GM19035 (cell line): ENCODE measurements around the gene ZNF831.

Experiments
- ATAC-seq: cut with Tn5 transposase; IDR thresholded peaks from one replicate; pipeline ENCODE4 v1.9.1; 2021; ENCODE audit not compliant: unreplicated experiment

ZNF831 gene

DNA sequence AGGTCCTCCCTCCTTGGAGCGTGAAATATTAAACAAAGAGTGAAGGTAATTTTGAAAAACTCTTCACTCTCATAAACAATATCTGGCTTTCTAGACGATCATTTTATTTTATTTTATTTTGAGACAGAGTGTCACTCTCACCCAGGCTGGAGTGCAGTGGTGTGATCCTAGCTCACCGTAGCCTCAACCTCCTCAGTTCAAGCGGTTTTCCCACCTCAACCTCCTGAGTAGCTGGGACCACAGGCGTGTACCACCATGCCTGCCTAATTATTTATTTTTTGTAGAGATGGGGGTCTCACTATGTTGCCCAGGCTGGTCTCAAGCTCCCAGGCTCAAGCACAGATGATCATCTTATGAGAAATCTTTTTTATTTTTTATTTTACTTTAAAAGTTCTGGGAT is 16.4 kb downstream of the ZNF831 start:
- ATAC-seq = no peak

DNA sequence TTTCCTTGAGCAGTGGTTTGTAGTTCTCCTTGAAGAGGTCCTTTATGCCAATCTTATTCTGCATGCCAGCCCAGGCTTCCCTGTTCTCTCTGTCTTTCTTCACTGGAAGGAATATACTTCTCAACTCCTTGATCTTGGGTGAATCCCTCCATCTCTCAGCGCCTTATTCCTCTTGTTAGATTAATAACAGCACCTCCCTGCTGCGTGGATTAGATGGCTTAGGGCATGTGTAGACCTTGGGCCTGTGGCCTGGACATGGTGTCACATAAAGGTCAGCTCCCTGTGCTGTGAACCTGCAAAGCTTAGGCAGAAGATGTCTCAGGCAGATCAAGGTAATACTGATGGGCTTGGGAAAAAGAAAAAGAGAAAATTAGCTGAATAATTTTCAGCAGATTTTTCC is 18.3 kb downstream of the ZNF831 start:
- ATAC-seq = no peak

DNA sequence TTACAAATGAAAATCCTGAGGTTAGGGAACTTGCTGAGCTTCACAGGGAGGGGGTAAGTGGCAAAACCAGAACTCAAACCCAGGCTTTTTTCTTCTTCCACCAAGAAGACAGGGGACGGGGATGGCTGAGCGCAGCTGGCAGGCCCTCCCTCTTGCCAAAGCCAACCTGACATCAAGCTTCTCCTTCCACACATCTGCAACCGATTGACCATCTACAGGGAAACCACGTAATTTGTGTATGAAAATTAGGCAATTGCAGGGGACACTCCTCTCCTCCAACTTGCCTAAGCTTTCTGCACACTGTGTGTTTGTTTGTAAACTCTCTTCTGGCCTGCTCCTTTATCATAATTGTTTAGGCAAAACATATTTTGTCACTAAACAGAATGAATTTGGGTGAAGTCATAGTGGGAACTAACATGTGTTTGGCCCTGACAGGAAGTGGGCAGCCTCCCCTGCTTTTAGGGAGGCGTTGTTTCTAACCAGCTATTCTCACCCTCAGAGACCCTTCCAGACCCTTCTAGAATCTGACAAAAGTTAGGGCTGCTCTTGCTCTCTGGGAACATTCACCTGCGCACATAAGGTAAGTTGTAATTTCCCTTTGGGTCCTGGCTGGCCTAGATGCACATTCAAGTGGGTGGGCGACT is 18.9 kb downstream of the ZNF831 start:
- ATAC-seq = no peak

- no peak for ATAC-seq
Measured at GRCh38 chr20:59183751-59184150, 20.1 kb downstream of the ZNF831 start.

DNA sequence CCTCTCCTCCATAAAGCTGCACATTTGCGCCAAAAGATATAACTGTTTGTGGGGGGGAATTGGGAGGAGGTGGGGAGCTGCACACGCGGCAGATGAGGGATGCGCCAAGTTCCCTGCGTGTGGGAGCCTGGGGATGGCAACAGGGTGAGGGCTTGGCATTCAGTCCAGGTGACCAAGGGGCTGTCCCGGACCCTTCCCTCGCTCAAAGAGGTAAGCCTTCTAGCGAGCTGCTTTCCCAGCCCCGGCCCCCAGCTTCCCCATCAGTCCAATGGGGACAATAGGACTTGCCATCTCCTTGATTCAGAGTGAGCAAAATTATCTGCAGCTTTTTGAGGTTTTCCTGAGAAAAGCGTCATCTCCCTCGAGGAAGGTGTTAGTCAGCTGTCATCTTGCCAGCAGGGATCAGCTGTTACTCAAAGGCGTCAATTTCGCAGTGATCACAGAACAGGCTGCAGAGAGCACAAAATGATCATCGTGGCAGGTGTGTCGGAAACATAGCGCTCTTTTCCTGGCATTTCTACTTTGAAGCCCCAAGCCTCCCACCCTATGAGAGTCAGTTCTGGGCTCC is 21.3 kb downstream of the ZNF831 start:
- no peak for ATAC-seq

- ATAC-seq = no peak
Measured at GRCh38 chr20:59185809-59186208, 22.2 kb downstream of the ZNF831 start.

DNA sequence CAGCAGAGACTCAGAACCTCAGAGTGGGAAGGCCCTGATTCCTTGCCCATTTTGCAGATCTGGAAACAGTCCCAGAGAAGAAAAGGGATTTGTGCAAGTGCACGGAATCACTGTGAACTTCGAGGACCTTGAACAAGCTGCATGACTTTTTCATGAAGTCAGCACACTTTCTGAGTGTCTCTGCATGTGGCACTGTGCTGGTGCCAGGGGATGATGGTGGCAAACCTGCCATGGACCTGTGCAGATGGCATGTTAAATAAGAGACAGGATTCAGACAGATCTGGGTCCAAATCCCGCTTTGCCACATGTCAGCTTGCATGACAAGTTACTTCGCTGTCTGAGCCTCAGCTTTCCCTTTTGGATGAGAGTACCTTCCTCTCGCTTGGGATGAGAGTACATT is 26.8 kb downstream of the ZNF831 start:
- ATAC-seq = no peak

GRCh38 chr20:59191036-59191755 is 27.6 kb downstream of the ZNF831 start:
- ATAC-seq = no peak

GRCh38 chr20:59191756-59192532 is 28.3 kb downstream of the ZNF831 start:
- no peak for ATAC-seq

GRCh38 chr20:59192533-59192896 is 28.9 kb downstream of the ZNF831 start:
- no peak for ATAC-seq

GRCh38 chr20:59193325-59193724 is 29.7 kb downstream of the ZNF831 start:
- ATAC-seq = no peak

GRCh38 chr20:59194023-59194935 is 30.7 kb downstream of the ZNF831 start:
- no peak for ATAC-seq

GRCh38 chr20:59195316-59195993 is 31.8 kb downstream of the ZNF831 start:
- ATAC-seq = no peak

- no peak for ATAC-seq
Measured at GRCh38 chr20:59204165-59204894, 40.7 kb downstream of the ZNF831 start.

DNA sequence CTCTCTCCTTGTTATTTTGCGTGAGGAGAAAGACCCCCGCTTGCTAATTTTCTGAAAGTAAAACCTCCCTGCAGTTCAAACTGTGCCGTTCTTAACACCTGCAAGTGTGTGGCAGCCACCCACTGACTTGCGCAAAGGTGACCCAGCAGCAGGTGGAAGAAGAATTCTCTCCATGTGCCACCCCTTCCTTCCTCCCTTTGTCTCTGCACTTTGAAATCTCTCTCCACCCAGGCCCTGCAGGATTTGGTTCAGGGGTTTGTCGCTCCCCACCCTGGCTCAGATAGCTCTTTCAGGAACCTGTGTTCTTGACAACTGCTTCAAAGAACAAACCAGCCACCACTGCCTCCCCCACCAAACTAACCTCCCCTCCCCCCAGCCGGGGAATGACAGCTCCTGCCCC is 41.4 kb downstream of the ZNF831 start:
- no peak for ATAC-seq

DNA sequence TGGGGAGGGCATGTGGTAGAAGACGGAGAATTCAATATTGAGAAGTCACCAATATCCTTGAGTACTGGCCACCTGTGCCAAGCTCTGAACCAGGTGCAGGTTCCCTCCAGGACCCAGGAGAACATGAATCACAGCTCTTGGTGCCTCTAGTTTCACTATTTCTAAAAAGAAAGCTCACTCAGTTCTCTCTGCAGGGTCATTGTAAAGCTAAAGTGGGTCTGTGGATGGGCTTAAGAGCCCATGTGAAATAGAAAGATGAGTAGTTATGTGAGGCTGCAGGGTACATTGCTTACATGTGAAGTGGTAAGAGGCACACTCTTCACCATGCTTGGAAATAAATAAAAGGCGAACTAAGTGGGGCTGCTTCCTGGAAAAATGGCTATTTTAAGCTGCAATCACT is 43.6 kb downstream of the ZNF831 start:
- no peak for ATAC-seq

DNA sequence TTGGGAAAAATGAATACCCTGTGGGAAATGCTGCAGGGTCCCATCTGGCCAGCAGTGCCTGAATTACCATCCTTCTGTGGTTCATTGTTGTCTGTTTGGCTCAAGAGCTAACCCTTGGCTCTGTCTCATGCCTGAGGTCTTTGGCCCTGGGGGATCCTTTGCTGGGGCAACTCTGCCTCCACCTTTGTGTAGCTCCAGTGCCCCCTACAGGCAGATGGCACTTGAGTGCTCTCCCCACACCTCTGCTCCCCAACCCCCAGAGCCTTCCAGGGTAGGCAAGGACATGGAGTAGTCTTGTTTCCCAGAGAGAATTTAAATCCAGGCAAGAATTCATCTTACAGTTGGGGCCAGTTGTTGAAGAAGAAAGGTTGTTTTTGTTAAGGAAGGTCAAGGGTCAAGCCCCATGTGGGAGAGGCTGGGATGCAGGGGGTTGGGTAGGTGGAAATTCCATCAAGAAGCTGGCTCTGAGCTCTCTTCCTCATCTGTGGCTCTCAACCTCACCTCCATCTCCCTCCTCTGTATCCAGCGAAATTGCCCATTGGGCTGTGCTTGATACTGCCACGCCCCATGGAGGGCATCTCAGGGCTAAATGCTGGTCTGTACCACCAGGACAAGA is 44.2 kb downstream of the ZNF831 start:
- no peak for ATAC-seq

GRCh38 chr20:59210186-59210585 is 46.6 kb downstream of the ZNF831 start:
- ATAC-seq = no peak

DNA sequence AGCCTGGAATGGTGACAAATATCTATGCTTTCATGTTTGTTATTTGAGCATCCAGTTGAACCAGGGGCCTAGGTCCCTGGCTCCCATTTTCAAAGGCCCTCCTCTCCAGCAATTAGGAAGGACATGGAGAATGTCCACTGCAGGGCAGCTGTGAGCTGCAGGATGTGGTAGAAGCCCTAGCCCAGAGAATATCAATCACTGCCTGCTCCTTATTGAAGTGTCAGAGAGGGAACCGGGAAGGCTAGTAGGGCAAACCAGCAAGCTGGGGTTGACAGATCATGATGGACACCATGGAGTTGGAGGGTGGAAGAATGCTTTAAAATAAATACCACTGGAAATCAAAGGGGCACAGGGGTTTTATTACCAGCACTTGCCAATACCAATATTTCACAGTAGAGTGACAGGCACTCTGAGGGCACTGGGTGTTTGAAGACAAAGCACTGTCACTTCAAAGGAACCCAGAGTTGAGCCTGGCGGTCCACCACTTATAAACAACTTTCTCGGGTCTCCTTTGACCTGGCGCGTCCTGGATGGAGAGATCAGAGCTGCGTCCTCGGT is 47.7 kb downstream of the ZNF831 start:
- ATAC-seq = no peak
